K562 (cell line): ENCODE results near the gene DIS3L2.

Experiments
- ETS2 ChIP-seq: IDR thresholded peaks from 2 replicates; pipeline ENCODE4 v1.6.1; 2016; ENCODE audit warnings: borderline replicate concordance, missing genetic modification characterization, mild to moderate bottlenecking, moderate library complexity, missing compliant biosample characterization; ENCODE audit not compliant: poor library complexity, severe bottlenecking
- MEF2D ChIP-seq: conservative IDR thresholded peaks from 2 replicates; pipeline ENCODE4 v1.6.1; 2016; ENCODE audit warnings: low read depth, missing genetic modification characterization, missing compliant biosample characterization
- MXI1 ChIP-seq: IDR thresholded peaks from 2 replicates; pipeline ENCODE4 v1.6.1; 2011; ENCODE audit warnings: low read depth, mild to moderate bottlenecking, improper control_type of control experiment, low read length
- NCOA2 ChIP-seq, 2 experiments: fragments of 450-650 bp; IDR thresholded peaks; 2 replicates each; pipeline ENCODE4 v1.6.1; 2018; ENCODE audit warnings: mild to moderate bottlenecking in 2 of 2, moderate library complexity in 1 of 2; ENCODE audit not compliant: partially characterized antibody in 2 of 2
- NFYB ChIP-seq: IDR thresholded peaks from 2 replicates; pipeline ENCODE4 v1.6.1; 2011; ENCODE audit warnings: mild to moderate bottlenecking, moderate library complexity; ENCODE audit not compliant: insufficient read length; ENCODE audit errors: extremely low read depth
- NR2F6 ChIP-seq: fragments of 450-650 bp; formaldehyde crosslinking; IDR thresholded peaks from 2 replicates; pipeline ENCODE4 v1.4.0; 2020; ENCODE audit warnings: mild to moderate bottlenecking
- POLR2A ChIP-seq: fragments of 450-650 bp; conservative IDR thresholded peaks from 2 replicates; pipeline ENCODE4 v1.6.1; 2016
- POLR2AphosphoS5 ChIP-seq: IDR thresholded peaks from 2 replicates; pipeline ENCODE4 v1.6.1; 2011; ENCODE audit warnings: mild to moderate bottlenecking, low read depth, low read length, moderate library complexity; ENCODE audit not compliant: control insufficient read depth, insufficient read depth
- TF ChIP-seq, protein P1 (sequence below): sonication (generic); formaldehyde crosslinking; IDR thresholded peaks from 2 replicates; pipeline ENCODE4 v1.8.0; 2022; ENCODE audit warnings: mild to moderate bottlenecking, missing genetic modification reagents, borderline replicate concordance
- TF ChIP-seq, protein P2 (sequence below), 3 experiments: IDR thresholded peaks in 2 of 3; conservative IDR thresholded peaks in 1 of 3; 2 replicates each; pipeline ENCODE4 v1.5.1; 2011 to 2012; ENCODE audit warnings: low read length in 3 of 3, mild to moderate bottlenecking in 3 of 3, control low read depth in 2 of 3, improper control_type of control experiment in 1 of 3, inconsistent platforms in 1 of 3, low read depth in 1 of 3, mixed read lengths in 1 of 3, moderate library complexity in 1 of 3; ENCODE audit not compliant: insufficient read depth in 2 of 3
- TF ChIP-seq, protein P3 (sequence below): fragments of 450-650 bp; IDR thresholded peaks from 2 replicates; pipeline ENCODE4 v1.6.1; 2018; ENCODE audit not compliant: partially characterized antibody

GRCh38 chr2:232238108-232238507 is 276.6 kb downstream of the DIS3L2 start:
- TF ChIP-seq NR2F6 (CRISPR knock-in tag) = no peak
- no peak for TF ChIP-seq MEF2D
- no peak for TF ChIP-seq POLR2A
- TF ChIP-seq, protein P1, sequence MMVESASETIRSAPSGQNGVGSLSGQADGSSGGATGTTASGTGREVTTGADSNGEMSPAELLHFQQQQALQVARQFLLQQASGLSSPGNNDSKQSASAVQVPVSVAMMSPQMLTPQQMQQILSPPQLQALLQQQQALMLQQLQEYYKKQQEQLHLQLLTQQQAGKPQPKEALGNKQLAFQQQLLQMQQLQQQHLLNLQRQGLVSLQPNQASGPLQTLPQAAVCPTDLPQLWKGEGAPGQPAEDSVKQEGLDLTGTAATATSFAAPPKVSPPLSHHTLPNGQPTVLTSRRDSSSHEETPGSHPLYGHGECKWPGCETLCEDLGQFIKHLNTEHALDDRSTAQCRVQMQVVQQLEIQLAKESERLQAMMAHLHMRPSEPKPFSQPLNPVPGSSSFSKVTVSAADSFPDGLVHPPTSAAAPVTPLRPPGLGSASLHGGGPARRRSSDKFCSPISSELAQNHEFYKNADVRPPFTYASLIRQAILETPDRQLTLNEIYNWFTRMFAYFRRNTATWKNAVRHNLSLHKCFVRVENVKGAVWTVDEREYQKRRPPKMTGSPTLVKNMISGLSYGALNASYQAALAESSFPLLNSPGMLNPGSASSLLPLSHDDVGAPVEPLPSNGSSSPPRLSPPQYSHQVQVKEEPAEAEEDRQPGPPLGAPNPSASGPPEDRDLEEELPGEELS = no peak
- TF ChIP-seq NFYB = no peak
- TF ChIP-seq, protein P2, sequence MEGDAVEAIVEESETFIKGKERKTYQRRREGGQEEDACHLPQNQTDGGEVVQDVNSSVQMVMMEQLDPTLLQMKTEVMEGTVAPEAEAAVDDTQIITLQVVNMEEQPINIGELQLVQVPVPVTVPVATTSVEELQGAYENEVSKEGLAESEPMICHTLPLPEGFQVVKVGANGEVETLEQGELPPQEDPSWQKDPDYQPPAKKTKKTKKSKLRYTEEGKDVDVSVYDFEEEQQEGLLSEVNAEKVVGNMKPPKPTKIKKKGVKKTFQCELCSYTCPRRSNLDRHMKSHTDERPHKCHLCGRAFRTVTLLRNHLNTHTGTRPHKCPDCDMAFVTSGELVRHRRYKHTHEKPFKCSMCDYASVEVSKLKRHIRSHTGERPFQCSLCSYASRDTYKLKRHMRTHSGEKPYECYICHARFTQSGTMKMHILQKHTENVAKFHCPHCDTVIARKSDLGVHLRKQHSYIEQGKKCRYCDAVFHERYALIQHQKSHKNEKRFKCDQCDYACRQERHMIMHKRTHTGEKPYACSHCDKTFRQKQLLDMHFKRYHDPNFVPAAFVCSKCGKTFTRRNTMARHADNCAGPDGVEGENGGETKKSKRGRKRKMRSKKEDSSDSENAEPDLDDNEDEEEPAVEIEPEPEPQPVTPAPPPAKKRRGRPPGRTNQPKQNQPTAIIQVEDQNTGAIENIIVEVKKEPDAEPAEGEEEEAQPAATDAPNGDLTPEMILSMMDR (IDR thresholded peaks at IDR 0.05 in 2 of 3, conservative IDR thresholded peaks at IDR 0.05 in 1 of 3; ENCODE audit: insufficient read depth in 2 of 3, low read depth in 1 of 3, low read length in 3 of 3) = no peak
- no peak for TF ChIP-seq ETS2 (tag)
- no peak for TF ChIP-seq NCOA2 (IDR thresholded peaks at IDR 0.05; ENCODE audit: partially characterized antibody in 2 of 2)
- no peak for TF ChIP-seq MXI1
- TF ChIP-seq POLR2AphosphoS5 = no peak
- TF ChIP-seq, protein P3, sequence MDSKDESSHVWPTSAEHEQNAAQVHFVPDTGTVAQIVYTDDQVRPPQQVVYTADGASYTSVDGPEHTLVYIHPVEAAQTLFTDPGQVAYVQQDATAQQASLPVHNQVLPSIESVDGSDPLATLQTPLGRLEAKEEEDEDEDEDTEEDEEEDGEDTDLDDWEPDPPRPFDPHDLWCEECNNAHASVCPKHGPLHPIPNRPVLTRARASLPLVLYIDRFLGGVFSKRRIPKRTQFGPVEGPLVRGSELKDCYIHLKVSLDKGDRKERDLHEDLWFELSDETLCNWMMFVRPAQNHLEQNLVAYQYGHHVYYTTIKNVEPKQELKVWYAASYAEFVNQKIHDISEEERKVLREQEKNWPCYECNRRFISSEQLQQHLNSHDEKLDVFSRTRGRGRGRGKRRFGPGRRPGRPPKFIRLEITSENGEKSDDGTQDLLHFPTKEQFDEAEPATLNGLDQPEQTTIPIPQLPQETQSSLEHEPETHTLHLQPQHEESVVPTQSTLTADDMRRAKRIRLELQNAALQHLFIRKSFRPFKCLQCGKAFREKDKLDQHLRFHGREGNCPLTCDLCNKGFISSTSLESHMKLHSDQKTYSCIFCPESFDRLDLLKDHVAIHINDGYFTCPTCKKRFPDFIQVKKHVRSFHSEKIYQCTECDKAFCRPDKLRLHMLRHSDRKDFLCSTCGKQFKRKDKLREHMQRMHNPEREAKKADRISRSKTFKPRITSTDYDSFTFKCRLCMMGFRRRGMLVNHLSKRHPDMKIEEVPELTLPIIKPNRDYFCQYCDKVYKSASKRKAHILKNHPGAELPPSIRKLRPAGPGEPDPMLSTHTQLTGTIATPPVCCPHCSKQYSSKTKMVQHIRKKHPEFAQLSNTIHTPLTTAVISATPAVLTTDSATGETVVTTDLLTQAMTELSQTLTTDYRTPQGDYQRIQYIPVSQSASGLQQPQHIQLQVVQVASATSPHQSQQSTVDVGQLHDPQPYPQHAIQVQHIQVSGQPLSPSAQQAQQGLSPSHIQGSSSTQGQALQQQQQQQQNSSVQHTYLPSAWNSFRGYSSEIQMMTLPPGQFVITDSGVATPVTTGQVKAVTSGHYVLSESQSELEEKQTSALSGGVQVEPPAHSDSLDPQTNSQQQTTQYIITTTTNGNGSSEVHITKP = no peak
